ENCODE results near the gene PIK3AP1. TPM values are rescaled to one million over a fixed set of nuclear protein-coding genes. Genes with fewer than 3 reads are reported as not detected.

Gene PIK3AP1
- polyA plus RNA-seq, 1 of the 3 experiments (the other 2 are of a cell fraction), result 0.07 TPM

DNA sequence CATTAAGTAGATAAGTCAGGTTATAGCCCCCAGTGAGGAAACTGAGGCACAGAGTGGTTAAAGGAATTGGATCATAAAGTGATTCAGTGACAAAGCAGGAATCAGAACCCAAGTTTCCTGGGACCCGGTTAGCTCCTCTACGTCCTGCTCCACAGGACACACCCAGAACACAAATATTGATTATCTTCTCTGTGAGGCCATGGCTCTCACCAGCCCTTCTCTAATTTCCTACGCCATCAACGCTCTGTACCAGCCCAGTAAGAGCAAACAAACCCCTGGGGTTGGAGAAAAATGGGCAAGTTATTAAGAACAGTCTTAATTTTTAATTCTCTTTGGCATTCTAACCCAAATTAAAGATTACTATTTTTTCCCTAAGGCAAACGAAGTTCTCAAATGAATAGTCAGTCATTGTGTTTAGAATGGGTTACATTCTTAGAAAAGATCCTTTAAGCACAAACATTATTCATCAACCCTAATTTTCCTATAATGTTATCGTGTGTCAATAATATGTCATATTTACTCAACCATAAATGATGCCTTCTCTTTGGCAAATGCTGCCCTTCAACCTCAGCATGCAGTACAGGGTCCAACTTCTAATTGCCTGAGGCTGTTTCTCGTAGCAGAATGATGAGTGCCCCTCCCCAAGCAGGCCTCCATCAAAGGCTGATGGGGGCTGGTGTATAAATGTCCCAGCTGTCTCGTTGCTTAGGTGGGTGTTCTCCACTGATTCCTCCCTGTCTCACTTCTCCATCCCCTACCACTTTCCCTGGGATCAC lies 108.1 kb downstream of the PIK3AP1 start (continued):
- no peak for TF ChIP-seq EP300 (IDR thresholded peaks at IDR 0.05; ENCODE audit: borderline replicate concordance in 1 of 2, low read depth in 1 of 2, low read length in 1 of 2)

DNA sequence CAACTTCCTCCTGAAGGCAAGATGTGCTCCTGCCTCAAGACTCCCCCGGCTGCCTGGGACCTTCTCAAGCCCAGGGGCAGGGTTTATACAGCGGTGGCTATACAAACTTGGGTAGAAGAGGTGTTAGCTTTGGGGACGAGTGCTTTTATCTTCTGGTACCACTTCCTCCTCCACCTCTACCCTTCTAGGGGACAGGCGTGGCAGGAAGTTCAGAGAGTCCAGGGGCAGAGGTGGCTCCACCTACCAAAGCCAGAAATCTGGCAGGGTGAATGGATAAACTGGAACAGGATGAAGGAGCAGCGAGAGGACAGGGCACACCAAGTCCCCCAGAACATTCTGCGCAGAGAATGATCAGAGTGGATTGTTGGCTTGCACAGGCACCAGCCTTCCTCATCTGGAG lies 109.5 kb downstream of the PIK3AP1 start:
- Histone ChIP-seq H3K9ac (no peak overlapping the region), H4K20me1 (ENCODE audit: insufficient read depth) (no peaks in the 10 kb centered on the region), H3K79me2 (ENCODE audit: insufficient read depth) (no peaks in the 10 kb centered on the region), H3K4me1 (ENCODE audit: control insufficient read depth in 1 of 2, insufficient read depth in 2 of 2, low read depth in 1 of 2, low read length in 1 of 2) (peaks cover 8 to 14% of the 10 kb centered on the region in 2 experiments; a peak in 2 of 4 replicates), H3F3A (replicated peaks; ENCODE audit: insufficient read depth) (no peaks in the 10 kb centered on the region), H2AFZ (ENCODE audit: low read depth) (no peak overlapping the region), H3K4me2 (no peak overlapping the region), H3K36me3 (replicated peaks in 1 of 2; ENCODE audit: control insufficient read depth in 1 of 2, insufficient read depth in 2 of 2, low read length in 1 of 2) (no peaks in the 10 kb centered on the region), H3K4me3 (ENCODE audit: low read depth in 2 of 2, low read length in 1 of 2) (no peak overlapping the region), H3K27me3 (ENCODE audit: insufficient read depth) (no peaks in the 10 kb centered on the region), H3K27ac (ENCODE audit: low read depth in 2 of 2, low read length in 1 of 2) (no peak overlapping the region), H3K9me3 (no peaks in the 10 kb centered on the region), H3K9me2 (no peaks in the 10 kb centered on the region)
- WGBS (ENCODE audit: low lambda C conversion rate), result 82% methylated on average over 5 of the region's 6 CpGs
- ChIA-PET CTCF (no interaction called here), POLR2A (no interaction called here)
- TF ChIP-seq, protein P1, sequence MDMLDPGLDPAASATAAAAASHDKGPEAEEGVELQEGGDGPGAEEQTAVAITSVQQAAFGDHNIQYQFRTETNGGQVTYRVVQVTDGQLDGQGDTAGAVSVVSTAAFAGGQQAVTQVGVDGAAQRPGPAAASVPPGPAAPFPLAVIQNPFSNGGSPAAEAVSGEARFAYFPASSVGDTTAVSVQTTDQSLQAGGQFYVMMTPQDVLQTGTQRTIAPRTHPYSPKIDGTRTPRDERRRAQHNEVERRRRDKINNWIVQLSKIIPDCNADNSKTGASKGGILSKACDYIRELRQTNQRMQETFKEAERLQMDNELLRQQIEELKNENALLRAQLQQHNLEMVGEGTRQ (IDR thresholded peaks at IDR 0.05; ENCODE audit: borderline replicate concordance, low read depth, low read length), result no peak
- TF ChIP-seq GATA2 (CRISPR knock-in tag; IDR thresholded peaks at IDR 0.05), result no peak
- no peak for TF ChIP-seq RAD21 (IDR thresholded peaks at IDR 0.05; ENCODE audit: low read length)
- TF ChIP-seq RFX5 (IDR thresholded peaks at IDR 0.05; ENCODE audit: low read length), result no peak
- no peak for TF ChIP-seq SMC3 (IDR thresholded peaks at IDR 0.05; ENCODE audit: low read depth, low read length)
- no peak for TF ChIP-seq SIN3A (IDR thresholded peaks at IDR 0.05; ENCODE audit: borderline replicate concordance, low read depth, low read length)
- no peak for TF ChIP-seq ELF1 (IDR thresholded peaks at IDR 0.05)
- no peak for TF ChIP-seq TEAD4 (IDR thresholded peaks at IDR 0.05; ENCODE audit: borderline replicate concordance, insufficient read depth)
- TF ChIP-seq MXI1 (IDR thresholded peaks at IDR 0.05; ENCODE audit: low read depth, low read length), result no peak
- TF ChIP-seq, protein P2, sequence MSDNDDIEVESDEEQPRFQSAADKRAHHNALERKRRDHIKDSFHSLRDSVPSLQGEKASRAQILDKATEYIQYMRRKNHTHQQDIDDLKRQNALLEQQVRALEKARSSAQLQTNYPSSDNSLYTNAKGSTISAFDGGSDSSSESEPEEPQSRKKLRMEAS (IDR thresholded peaks at IDR 0.05; ENCODE audit: low read depth), result no peak
- DNase-seq, result no peak

DNA sequence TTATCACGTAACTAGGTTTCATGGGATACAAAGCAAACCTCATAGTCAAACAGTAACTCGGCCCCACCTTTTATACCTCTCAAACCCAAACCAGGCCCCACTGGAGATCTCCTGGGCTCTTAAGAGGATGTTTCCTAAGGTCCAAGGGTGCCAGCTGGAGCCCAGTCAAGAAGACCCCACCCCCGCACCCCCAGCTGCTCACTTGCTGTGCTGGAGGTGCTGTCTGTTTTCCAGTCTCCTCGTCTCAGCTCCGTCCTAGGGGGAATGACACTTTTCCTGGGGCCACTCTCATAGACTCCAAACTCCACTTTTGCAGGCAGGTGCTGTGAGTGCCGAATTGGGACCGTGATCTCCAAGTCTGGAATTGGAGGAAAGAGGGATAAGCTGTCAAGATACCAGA lies 110.8 kb downstream of the PIK3AP1 start:
- TF ChIP-seq NFIC (IDR thresholded peaks at IDR 0.05; ENCODE audit: borderline replicate concordance) (no peak), EP300 (IDR thresholded peaks at IDR 0.05; ENCODE audit: borderline replicate concordance in 1 of 2, low read depth in 1 of 2, low read length in 1 of 2) (no peak), FOXM1 (IDR thresholded peaks at IDR 0.05; ENCODE audit: low read depth) (no peak), FOSL2 (IDR thresholded peaks at IDR 0.05; ENCODE audit: borderline replicate concordance, low read depth) (no peak), SMC3 (IDR thresholded peaks at IDR 0.05; ENCODE audit: low read depth, low read length) (no peak)
- TF ChIP-seq, protein P1 (IDR thresholded peaks at IDR 0.05; ENCODE audit: borderline replicate concordance, low read depth, low read length), result no peak
- TF ChIP-seq, protein P3, sequence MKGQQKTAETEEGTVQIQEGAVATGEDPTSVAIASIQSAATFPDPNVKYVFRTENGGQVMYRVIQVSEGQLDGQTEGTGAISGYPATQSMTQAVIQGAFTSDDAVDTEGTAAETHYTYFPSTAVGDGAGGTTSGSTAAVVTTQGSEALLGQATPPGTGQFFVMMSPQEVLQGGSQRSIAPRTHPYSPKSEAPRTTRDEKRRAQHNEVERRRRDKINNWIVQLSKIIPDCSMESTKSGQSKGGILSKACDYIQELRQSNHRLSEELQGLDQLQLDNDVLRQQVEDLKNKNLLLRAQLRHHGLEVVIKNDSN (IDR thresholded peaks at IDR 0.05; ENCODE audit: borderline replicate concordance, low read depth), result no peak
- TF ChIP-seq, protein P4, sequence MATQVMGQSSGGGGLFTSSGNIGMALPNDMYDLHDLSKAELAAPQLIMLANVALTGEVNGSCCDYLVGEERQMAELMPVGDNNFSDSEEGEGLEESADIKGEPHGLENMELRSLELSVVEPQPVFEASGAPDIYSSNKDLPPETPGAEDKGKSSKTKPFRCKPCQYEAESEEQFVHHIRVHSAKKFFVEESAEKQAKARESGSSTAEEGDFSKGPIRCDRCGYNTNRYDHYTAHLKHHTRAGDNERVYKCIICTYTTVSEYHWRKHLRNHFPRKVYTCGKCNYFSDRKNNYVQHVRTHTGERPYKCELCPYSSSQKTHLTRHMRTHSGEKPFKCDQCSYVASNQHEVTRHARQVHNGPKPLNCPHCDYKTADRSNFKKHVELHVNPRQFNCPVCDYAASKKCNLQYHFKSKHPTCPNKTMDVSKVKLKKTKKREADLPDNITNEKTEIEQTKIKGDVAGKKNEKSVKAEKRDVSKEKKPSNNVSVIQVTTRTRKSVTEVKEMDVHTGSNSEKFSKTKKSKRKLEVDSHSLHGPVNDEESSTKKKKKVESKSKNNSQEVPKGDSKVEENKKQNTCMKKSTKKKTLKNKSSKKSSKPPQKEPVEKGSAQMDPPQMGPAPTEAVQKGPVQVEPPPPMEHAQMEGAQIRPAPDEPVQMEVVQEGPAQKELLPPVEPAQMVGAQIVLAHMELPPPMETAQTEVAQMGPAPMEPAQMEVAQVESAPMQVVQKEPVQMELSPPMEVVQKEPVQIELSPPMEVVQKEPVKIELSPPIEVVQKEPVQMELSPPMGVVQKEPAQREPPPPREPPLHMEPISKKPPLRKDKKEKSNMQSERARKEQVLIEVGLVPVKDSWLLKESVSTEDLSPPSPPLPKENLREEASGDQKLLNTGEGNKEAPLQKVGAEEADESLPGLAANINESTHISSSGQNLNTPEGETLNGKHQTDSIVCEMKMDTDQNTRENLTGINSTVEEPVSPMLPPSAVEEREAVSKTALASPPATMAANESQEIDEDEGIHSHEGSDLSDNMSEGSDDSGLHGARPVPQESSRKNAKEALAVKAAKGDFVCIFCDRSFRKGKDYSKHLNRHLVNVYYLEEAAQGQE (IDR thresholded peaks at IDR 0.05; ENCODE audit: low read depth, low read length), result no peak
- Histone ChIP-seq H3F3A (replicated peaks; ENCODE audit: insufficient read depth) (no peaks in the 10 kb centered on the region), H3K36me3 (replicated peaks in 1 of 2; ENCODE audit: control insufficient read depth in 1 of 2, insufficient read depth in 2 of 2, low read length in 1 of 2) (no peaks in the 10 kb centered on the region), H3K27me3 (ENCODE audit: insufficient read depth) (no peaks in the 10 kb centered on the region; the same call in 1 of the 2 replicates), H3K4me2 (no peak overlapping the region), H3K79me2 (ENCODE audit: insufficient read depth) (no peaks in the 10 kb centered on the region), H3K27ac (ENCODE audit: low read depth in 2 of 2, low read length in 1 of 2) (no peak overlapping the region), H2AFZ (ENCODE audit: low read depth) (no peak overlapping the region), H3K4me1 (ENCODE audit: control insufficient read depth in 1 of 2, insufficient read depth in 2 of 2, low read depth in 1 of 2, low read length in 1 of 2) (peaks cover 3 to 14% of the 10 kb centered on the region in 2 experiments; a peak in 2 of 4 replicates), H3K9ac (no peak overlapping the region), H3K9me2 (no peaks in the 10 kb centered on the region), H3K4me3 (ENCODE audit: low read depth in 2 of 2, low read length in 1 of 2) (no peak overlapping the region), H3K9me3 (no peaks in the 10 kb centered on the region), H4K20me1 (ENCODE audit: insufficient read depth) (no peaks in the 10 kb centered on the region)
- WGBS (ENCODE audit: low lambda C conversion rate), result 79% methylated on average over 7 of the region's 7 CpGs
- POLR2A ChIA-PET, result no interaction called here
- CTCF ChIA-PET, result interaction anchor here (1.1 kb wide), 1 partner anchor 14 kb away, joined by 3 read pairs; no protein-coding TSS in a partner anchor
- no peak for DNase-seq
